Stomach (tissue), 4 donors: ENCODE results near the gene KIT.

Experiments used
- EP300 ChIP-seq: sonication (generic); formaldehyde crosslinking; IDR thresholded peaks from one replicate; pipeline ENCODE4 v1.6.1; 2017; ENCODE audit warnings: antibody characterized with exemption
- TF ChIP-seq, protein P1 (sequence below), 7 experiments: fragments of 450-650 bp in 4 of 7; fragments of 200-600 bp in 3 of 7; sonication (generic) in 3 of 7; IDR thresholded peaks; one replicate each; pipeline ENCODE4 v1.5.1; 2016 to 2019; ENCODE audit warnings: antibody characterized with exemption in 7 of 7, control low read depth in 2 of 7, mild to moderate bottlenecking in 1 of 7

DNA sequence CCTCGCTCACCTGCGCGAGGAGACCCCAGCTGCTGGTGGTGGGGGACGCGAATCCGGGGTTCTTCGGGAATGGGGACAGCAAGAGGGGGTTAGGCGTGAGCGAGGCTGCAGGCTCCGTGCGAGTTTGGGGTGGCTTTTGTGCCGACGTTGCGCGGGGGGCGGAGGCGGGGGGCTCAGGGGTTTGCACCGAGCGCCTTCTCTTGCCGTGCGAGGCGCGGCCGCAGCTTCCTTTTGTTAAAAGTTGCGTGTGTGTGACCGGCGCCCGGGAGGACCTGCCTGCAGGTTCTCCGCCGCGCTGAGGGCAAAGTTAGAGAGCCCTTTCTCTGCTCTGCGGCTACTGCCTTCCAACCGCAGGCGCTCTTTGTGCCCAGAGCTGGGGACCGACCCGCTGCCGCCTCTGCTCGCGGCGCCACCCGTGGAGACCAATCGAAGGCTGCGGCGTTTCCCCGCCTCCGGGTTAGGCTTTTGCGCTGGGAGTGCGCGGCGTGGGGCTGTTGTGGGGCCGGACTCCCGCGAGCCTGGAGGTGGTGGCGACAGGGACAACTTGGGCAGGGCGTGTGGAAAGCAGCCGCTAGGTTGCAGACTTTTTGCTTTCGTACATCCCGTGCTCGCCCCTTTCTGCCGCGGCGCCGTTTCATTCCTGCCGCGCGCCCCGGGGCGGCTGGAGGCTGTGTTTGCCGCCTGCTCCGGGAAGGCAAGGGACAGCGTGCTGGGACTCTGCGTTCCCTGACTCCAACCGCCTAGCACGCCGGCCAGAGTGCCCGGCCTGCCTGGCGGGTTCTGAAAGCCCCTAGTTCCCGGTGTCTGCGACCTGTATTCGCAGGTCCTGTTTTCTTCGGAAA lies 716 bp downstream of the KIT start:
- TF ChIP-seq, protein P1, sequence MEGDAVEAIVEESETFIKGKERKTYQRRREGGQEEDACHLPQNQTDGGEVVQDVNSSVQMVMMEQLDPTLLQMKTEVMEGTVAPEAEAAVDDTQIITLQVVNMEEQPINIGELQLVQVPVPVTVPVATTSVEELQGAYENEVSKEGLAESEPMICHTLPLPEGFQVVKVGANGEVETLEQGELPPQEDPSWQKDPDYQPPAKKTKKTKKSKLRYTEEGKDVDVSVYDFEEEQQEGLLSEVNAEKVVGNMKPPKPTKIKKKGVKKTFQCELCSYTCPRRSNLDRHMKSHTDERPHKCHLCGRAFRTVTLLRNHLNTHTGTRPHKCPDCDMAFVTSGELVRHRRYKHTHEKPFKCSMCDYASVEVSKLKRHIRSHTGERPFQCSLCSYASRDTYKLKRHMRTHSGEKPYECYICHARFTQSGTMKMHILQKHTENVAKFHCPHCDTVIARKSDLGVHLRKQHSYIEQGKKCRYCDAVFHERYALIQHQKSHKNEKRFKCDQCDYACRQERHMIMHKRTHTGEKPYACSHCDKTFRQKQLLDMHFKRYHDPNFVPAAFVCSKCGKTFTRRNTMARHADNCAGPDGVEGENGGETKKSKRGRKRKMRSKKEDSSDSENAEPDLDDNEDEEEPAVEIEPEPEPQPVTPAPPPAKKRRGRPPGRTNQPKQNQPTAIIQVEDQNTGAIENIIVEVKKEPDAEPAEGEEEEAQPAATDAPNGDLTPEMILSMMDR (IDR thresholded peaks at IDR 0.05) = peak in 3 of 7 experiments; percentile 5 to 25 (median 12)
- no peak for TF ChIP-seq EP300
